ENCODE data around the gene SS18.

Gene SS18

DNA sequence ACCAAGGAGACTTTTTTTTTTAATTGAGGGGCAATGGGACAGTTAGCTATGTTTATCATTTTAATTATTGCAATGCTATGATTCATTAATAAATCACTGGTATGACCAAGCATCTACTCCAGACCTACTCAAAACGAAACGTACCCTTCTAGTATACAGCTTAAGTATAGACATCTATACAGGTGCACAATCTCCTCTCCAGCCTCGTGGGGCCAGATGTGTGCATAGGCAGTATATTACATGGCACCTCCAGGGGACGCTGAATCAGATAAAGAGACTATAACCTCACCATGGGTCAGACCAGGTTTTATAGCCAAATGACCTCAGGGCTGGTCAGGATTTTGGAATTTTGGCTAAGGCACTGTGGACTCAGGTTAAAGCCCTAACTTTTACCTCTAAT is 86.6 kb downstream of the SS18 start:
- DNase-seq: no peak
- H3K4me1 ChIP-seq: no peaks in the 10 kb centered on the region
- no peak overlapping the region for H3K4me3 ChIP-seq (ENCODE audit: low read depth, low read length)
- H3K9me3 ChIP-seq: no peaks in the 10 kb centered on the region
- no peaks in the 10 kb centered on the region for H3K36me3 ChIP-seq
- no peak for TF ChIP-seq CTCF (IDR thresholded peaks at IDR 0.05; ENCODE audit: low read depth, low read length)
- no peaks in the 10 kb centered on the region for H3K27me3 ChIP-seq

DNA sequence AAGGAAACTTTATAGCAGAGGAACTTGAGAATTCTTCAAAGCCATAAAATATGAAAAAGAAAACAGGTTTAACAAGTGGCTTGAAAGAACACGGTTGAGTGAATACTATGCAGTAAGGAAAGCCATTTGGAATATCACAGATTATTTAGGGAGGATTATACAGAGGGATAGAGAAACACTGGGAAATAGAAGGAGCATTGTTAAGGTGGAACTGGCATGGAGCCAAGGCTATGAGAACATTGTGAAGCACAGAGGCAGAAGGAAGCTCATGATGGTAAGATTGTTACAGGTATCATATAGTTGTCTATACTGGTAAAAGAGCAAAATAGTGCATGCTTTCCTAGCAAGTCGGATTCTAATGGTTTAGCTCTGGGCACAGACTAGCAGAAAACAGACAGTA is 87.1 kb downstream of the SS18 start:
- H3K27me3 ChIP-seq: no peaks in the 10 kb centered on the region
- no peaks in the 10 kb centered on the region for H3K4me1 ChIP-seq
- H3K4me3 ChIP-seq (ENCODE audit: low read depth, low read length): no peak overlapping the region
- no peaks in the 10 kb centered on the region for H3K36me3 ChIP-seq
- DNase-seq: peak; percentile 4
- no peaks in the 10 kb centered on the region for H3K9me3 ChIP-seq
- TF ChIP-seq CTCF (IDR thresholded peaks at IDR 0.05; ENCODE audit: low read depth, low read length): no peak

DNA sequence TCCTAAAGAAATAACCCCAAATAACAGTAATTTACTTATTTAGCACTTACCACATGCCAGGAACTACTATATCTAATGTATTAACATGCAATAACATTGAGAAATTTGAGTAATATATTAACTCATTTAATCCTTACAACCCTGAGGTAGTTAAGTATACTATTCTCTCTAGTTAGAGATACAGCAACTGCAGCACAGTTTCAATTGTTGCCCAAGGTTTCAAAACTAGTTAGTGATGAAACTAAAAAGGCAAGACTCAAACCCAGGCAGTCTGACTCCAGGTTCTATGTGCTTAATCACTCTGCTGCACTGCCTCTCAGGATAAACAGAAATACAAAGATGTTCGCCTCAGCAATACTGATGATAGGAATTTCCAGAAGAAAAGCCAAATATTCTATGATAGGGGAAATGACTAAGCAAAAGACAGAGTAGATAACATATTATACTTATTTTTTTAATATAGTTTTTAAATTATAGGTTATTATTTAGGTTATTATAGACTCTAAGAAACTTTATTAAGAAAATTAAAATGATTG is 88.0 kb downstream of the SS18 start:
- no peak for TF ChIP-seq CTCF (IDR thresholded peaks at IDR 0.05; ENCODE audit: low read depth, low read length)
- no peak for DNase-seq
- Histone ChIP-seq H3K9me3 (no peaks in the 10 kb centered on the region), H3K4me1 (no peaks in the 10 kb centered on the region), H3K4me3 (ENCODE audit: low read depth, low read length) (no peak overlapping the region), H3K27me3 (no peaks in the 10 kb centered on the region), H3K36me3 (no peaks in the 10 kb centered on the region)

GRCh38 chr18:25998461-25998860 is 92.0 kb downstream of the SS18 start:
- H3K4me1 ChIP-seq: no peaks in the 10 kb centered on the region
- no peak for TF ChIP-seq CTCF (IDR thresholded peaks at IDR 0.05; ENCODE audit: low read depth, low read length)
- no peaks in the 10 kb centered on the region for H3K27me3 ChIP-seq
- no peaks in the 10 kb centered on the region for H3K36me3 ChIP-seq
- no peaks in the 10 kb centered on the region for H3K9me3 ChIP-seq
- no peak overlapping the region for H3K4me3 ChIP-seq (ENCODE audit: low read depth, low read length)
- DNase-seq: no peak

GRCh38 chr18:25992566-25992965 is 97.8 kb downstream of the SS18 start:
- Histone ChIP-seq H3K4me1 (no peaks in the 10 kb centered on the region), H3K9me3 (no peaks in the 10 kb centered on the region), H3K4me3 (ENCODE audit: low read depth, low read length) (no peak overlapping the region), H3K36me3 (no peaks in the 10 kb centered on the region), H3K27me3 (no peaks in the 10 kb centered on the region)
- no peak for DNase-seq
- TF ChIP-seq CTCF (IDR thresholded peaks at IDR 0.05; ENCODE audit: low read depth, low read length): no peak

GRCh38 chr18:25990473-25990872 is 99.9 kb downstream of the SS18 start:
- no peak for TF ChIP-seq CTCF (IDR thresholded peaks at IDR 0.05; ENCODE audit: low read depth, low read length)
- no peak for DNase-seq
- no peaks in the 10 kb centered on the region for H3K27me3 ChIP-seq
- no peaks in the 10 kb centered on the region for H3K9me3 ChIP-seq
- no peaks in the 10 kb centered on the region for H3K36me3 ChIP-seq
- H3K4me1 ChIP-seq: no peaks in the 10 kb centered on the region
- no peak overlapping the region for H3K4me3 ChIP-seq (ENCODE audit: low read depth, low read length)
